ENCODE results near the gene SEMA3A. TPM values are rescaled to one million over a fixed set of nuclear protein-coding genes. Genes with fewer than 3 reads are reported as not detected.
A peak's percentile ranks its signal among the peaks of the same experiment; 100 is the strongest.

SEMA3A gene
- total and polyA plus RNA-seq, 2 experiments from 2014 or later = 24.5 to 48.4 TPM

- no peak for DNase-seq
- in situ Hi-C loops (cut with MboI) = no loop called here
- H3K4me1 ChIP-seq (ENCODE audit: insufficient read depth) = peaks cover 12% of the 10 kb centered on the region
- H3K27ac ChIP-seq = no peak overlapping the region
- no peaks in the 10 kb centered on the region for H3K9me2 ChIP-seq (ENCODE audit: insufficient read depth)
- H4K20me1 ChIP-seq (ENCODE audit: insufficient read depth) = no peaks in the 10 kb centered on the region
- no peaks in the 10 kb centered on the region for H3K79me2 ChIP-seq (ENCODE audit: insufficient read depth)
- no peak overlapping the region for H3K9ac ChIP-seq
- H3F3A ChIP-seq (ENCODE audit: insufficient read depth) = no peaks in the 10 kb centered on the region
- H3K4me2 ChIP-seq (ENCODE audit: unreplicated experiment) = no peak overlapping the region
- H3K36me3 ChIP-seq (ENCODE audit: low read depth) = no peaks in the 10 kb centered on the region
- WGBS, 2 experiments (ENCODE audit: low coverage in 1 of 2, low lambda C conversion rate in 2 of 2, missing lambda C conversion rate in 2 of 2) = 92 to 97% methylated on average over 1 of the region's 1 CpG
- H3K9me3 ChIP-seq (ENCODE audit: low read depth) = no peaks in the 10 kb centered on the region
- no peak for TF ChIP-seq EZH2 (IDR thresholded peaks at IDR 0.05; ENCODE audit: insufficient read depth, poor library complexity, severe bottlenecking)
- TF ChIP-seq EZH2phosphoT487 (IDR thresholded peaks at IDR 0.05; ENCODE audit: insufficient read depth, low read depth) = no peak
- H2AFZ ChIP-seq = no peak overlapping the region
- no peak overlapping the region for H3K4me3 ChIP-seq
- H3K27me3 ChIP-seq (replicated peaks; ENCODE audit: insufficient read depth) = no peaks in the 10 kb centered on the region
Observed at GRCh38 chr7:84134169-84134568, 60.4 kb downstream of the SEMA3A start.

DNA sequence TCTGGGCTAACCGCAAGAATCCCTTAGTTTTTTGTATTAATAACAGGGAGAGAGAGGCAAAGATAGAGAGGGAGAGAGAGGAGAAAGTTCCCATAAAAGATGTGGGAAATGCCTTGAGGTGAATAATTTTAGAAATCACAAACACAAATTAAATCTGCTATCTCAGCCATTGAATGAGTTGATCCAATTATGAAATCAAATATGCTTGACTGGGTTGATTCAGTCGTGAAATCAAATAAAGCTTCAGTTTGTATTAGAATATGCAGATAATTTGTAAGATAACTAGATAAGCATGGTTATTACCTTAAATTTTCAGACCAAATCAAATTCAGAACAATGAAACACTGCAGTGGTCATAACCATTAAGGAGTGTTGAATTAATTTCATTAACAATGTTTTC lies 68.9 kb downstream of the SEMA3A start:
- Histone ChIP-seq H3K9me3 (ENCODE audit: low read depth) (no peaks in the 10 kb centered on the region), H2AFZ (no peak overlapping the region), H3K27me3 (replicated peaks; ENCODE audit: insufficient read depth) (no peaks in the 10 kb centered on the region), H3F3A (ENCODE audit: insufficient read depth) (no peaks in the 10 kb centered on the region), H3K4me3 (no peak overlapping the region), H3K36me3 (ENCODE audit: low read depth) (no peaks in the 10 kb centered on the region), H3K27ac (no peak overlapping the region), H3K4me2 (ENCODE audit: unreplicated experiment) (no peak overlapping the region), H3K9ac (no peak overlapping the region), H3K79me2 (ENCODE audit: insufficient read depth) (no peaks in the 10 kb centered on the region), H4K20me1 (ENCODE audit: insufficient read depth) (no peaks in the 10 kb centered on the region), H3K9me2 (ENCODE audit: insufficient read depth) (no peaks in the 10 kb centered on the region), H3K4me1 (ENCODE audit: insufficient read depth) (peaks cover 17% of the 10 kb centered on the region)
- DNase-seq = no peak
- TF ChIP-seq EZH2 (IDR thresholded peaks at IDR 0.05; ENCODE audit: insufficient read depth, poor library complexity, severe bottlenecking) = no peak
- TF ChIP-seq EZH2phosphoT487 (IDR thresholded peaks at IDR 0.05; ENCODE audit: insufficient read depth, low read depth) = no peak
- in situ Hi-C loops (cut with MboI) = no loop called here
- 73 to 83% methylated on average over 2 of the region's 2 CpGs for WGBS, 2 experiments (ENCODE audit: low coverage in 1 of 2, low lambda C conversion rate in 2 of 2, missing lambda C conversion rate in 2 of 2)

DNA sequence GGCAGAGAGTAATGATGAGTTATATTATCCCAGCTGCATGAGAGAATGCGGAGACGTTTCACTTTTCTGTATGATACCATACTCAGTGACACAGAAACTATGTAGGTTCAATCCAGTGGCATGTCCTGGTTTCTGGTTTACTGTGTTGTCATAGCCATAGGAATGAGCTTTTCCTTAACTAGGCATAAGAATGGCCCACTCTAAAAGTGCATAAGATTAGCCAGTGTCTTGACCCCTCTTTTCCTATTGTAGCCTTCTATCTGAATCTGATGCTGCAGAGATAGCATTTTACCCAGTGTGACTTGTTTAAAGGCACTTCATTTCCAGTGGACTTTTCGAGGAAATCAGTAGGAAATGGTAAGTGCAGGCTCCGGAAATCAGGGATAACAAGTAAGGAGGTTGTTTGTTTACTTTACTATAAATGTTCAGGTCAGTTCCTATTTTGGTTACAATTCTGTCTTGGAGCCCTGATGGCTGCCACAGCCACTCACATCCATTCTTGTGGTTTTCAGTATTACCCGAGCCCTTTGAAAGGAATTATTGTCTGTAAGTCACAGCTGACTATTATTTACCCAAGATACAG lies 70.5 kb downstream of the SEMA3A start:
- DNase-seq = peak; percentile 46

GRCh38 chr7:84122582-84123360 lies 71.8 kb downstream of the SEMA3A start:
- H3K36me3 ChIP-seq (ENCODE audit: low read depth) = no peaks in the 10 kb centered on the region; the same call in 1 of the 2 replicates
- no peak overlapping the region for H3K9ac ChIP-seq
- in situ Hi-C loops (cut with MboI) = no loop called here

More for the DNA sequence above, 70.5 kb downstream of the SEMA3A start:
- Histone ChIP-seq H3K4me3 (peak overlapping the region; percentile 43; the same call in 1 of the 2 replicates), H2AFZ (peak overlapping the region; percentile 63), H4K20me1 (ENCODE audit: insufficient read depth) (no peaks in the 10 kb centered on the region), H3K27me3 (replicated peaks; ENCODE audit: insufficient read depth) (no peaks in the 10 kb centered on the region), H3K27ac (peak overlapping the region; percentile 37), H3K9ac (no peak overlapping the region), H3K79me2 (ENCODE audit: insufficient read depth) (no peaks in the 10 kb centered on the region), H3K4me2 (ENCODE audit: unreplicated experiment) (peak overlapping the region; percentile 79), H3K9me2 (ENCODE audit: insufficient read depth) (no peaks in the 10 kb centered on the region), H3K9me3 (ENCODE audit: low read depth) (no peaks in the 10 kb centered on the region), H3K36me3 (ENCODE audit: low read depth) (no peaks in the 10 kb centered on the region), H3F3A (ENCODE audit: insufficient read depth) (no peaks in the 10 kb centered on the region), H3K4me1 (ENCODE audit: insufficient read depth) (peaks cover 17% of the 10 kb centered on the region)
- 49% methylated on average over 5 of the region's 5 CpGs for WGBS, 2 experiments (ENCODE audit: low coverage in 1 of 2, low lambda C conversion rate in 2 of 2, missing lambda C conversion rate in 2 of 2)
- in situ Hi-C loops (cut with MboI) = no loop called here
- TF ChIP-seq EZH2 (IDR thresholded peaks at IDR 0.05; ENCODE audit: insufficient read depth, poor library complexity, severe bottlenecking) = no peak
- no peak for TF ChIP-seq EZH2phosphoT487 (IDR thresholded peaks at IDR 0.05; ENCODE audit: insufficient read depth, low read depth)

More at GRCh38 chr7:84122582-84123360, 71.8 kb downstream of the SEMA3A start:
- H3K27ac ChIP-seq = no peak overlapping the region
- no peak overlapping the region for H2AFZ ChIP-seq
- H3K4me3 ChIP-seq = no peak overlapping the region
- no peaks in the 10 kb centered on the region for H3K9me2 ChIP-seq (ENCODE audit: insufficient read depth)
- H3K9me3 ChIP-seq (ENCODE audit: low read depth) = no peaks in the 10 kb centered on the region
- H3K4me2 ChIP-seq (ENCODE audit: unreplicated experiment) = peak overlapping the region; percentile 2
- no peak for DNase-seq
- no peak for TF ChIP-seq EZH2phosphoT487 (IDR thresholded peaks at IDR 0.05; ENCODE audit: insufficient read depth, low read depth)
- TF ChIP-seq EZH2 (IDR thresholded peaks at IDR 0.05; ENCODE audit: insufficient read depth, poor library complexity, severe bottlenecking) = no peak
- 78 to 79% methylated on average over 4 of the region's 4 CpGs for WGBS, 2 experiments (ENCODE audit: low coverage in 1 of 2, low lambda C conversion rate in 2 of 2, missing lambda C conversion rate in 2 of 2)
- H3K27me3 ChIP-seq (replicated peaks; ENCODE audit: insufficient read depth) = no peaks in the 10 kb centered on the region
- H3F3A ChIP-seq (ENCODE audit: insufficient read depth) = no peaks in the 10 kb centered on the region
- no peaks in the 10 kb centered on the region for H4K20me1 ChIP-seq (ENCODE audit: insufficient read depth)
- H3K79me2 ChIP-seq (ENCODE audit: insufficient read depth) = no peaks in the 10 kb centered on the region
- H3K4me1 ChIP-seq (ENCODE audit: insufficient read depth) = peaks cover 17% of the 10 kb centered on the region

Measured in GM23248 (cell line).